ENCODE measurements around the gene ZNF583. TPM values are rescaled to one million over a fixed set of nuclear protein-coding genes. Genes with fewer than 3 reads are reported as not detected.
A peak's percentile ranks its signal among the peaks of the same experiment; 100 is the strongest.

ZNF583 gene
- total and polyA plus RNA-seq, 2 of the 13 experiments (the other 11 are each of a cell fraction or from before 2014, with no cell fraction given), result 0.65 to 5.3 TPM

DNA sequence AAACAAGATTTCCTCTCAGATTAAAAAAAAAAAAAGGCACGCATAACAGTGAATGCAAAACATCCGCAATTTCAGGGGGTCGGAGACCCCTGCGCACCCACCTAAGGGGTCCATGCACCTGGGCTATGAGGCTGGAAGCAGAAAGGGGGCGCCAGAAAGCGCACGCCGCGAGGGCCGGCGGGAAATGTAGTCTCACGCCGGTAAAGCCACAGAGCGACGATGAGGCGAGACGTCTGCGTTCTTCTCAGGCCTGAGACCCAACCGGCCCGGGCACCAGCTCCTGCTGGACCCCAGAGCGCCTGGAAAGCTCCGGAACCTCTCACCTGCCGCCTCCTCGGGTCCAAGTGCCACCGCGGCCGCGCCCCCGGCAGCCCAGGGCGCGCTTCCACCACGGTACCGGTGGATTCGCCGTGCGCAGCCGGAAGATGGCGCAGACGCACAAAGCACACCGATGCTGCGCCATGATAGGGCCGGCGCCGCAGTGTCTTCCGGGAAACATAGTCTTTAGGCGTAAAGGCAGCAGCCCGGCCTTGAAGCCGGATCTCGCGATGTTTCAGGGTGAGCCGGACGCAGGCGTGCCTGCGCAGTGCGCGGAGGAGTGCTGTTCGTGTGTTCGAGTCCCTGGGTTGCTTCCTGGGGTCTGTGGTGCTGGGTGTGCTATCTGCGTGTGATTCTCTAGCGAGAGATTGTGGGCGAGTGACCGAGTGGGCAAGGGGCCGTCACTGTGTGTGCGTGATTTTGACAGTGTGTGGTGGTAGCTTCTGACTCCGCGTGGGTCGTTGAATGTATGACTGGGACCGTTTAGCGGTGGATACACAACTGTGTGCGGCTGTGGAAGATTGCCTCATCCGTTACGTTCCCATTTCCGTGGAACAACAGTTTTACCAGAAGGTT lies 10.8 kb upstream of the ZNF583 start, which contains the start of gene ZNF582 (continued):
- TF ChIP-seq CSRNP1 (CRISPR knock-in tag; IDR thresholded peaks at IDR 0.05) (no peak), ZNF235 (CRISPR knock-in tag; IDR thresholded peaks at IDR 0.05; ENCODE audit: borderline replicate concordance) (no peak), ZNF788 (CRISPR knock-in tag; IDR thresholded peaks at IDR 0.05; ENCODE audit: borderline replicate concordance) (peak; percentile 91), YY1 (IDR thresholded peaks at IDR 0.05; ENCODE audit: insufficient read depth, insufficient replicate concordance, low read depth, low read length) (peak; percentile 85), TAF1 (CRISPR knock-in tag; IDR thresholded peaks at IDR 0.05) (peak; percentile 32; the same call in 1 of the 2 replicates), AKNA (CRISPR knock-in tag; IDR thresholded peaks at IDR 0.05; ENCODE audit: borderline replicate concordance) (no peak), ZIK1 (CRISPR knock-in tag; IDR thresholded peaks at IDR 0.05; ENCODE audit: borderline replicate concordance, low read depth) (0 out of 2 replicates have a peak, but pooled peaks have one; percentile 54), ZNF766 (CRISPR knock-in tag; IDR thresholded peaks at IDR 0.05; ENCODE audit: borderline replicate concordance) (no peak), ZZZ3 (CRISPR knock-in tag; IDR thresholded peaks at IDR 0.05; ENCODE audit: borderline replicate concordance) (no peak), SETDB1 (CRISPR knock-in tag; IDR thresholded peaks at IDR 0.05; ENCODE audit: borderline replicate concordance) (no peak), ZNF816 (CRISPR knock-in tag; IDR thresholded peaks at IDR 0.05; ENCODE audit: borderline replicate concordance) (no peak), ZNF33A (CRISPR knock-in tag; IDR thresholded peaks at IDR 0.05; ENCODE audit: borderline replicate concordance) (no peak), ZNF782 (CRISPR knock-in tag; IDR thresholded peaks at IDR 0.05; ENCODE audit: borderline replicate concordance) (no peak), ELF3 (CRISPR knock-in tag; IDR thresholded peaks at IDR 0.05) (no peak), PITX1 (CRISPR knock-in tag; IDR thresholded peaks at IDR 0.05) (no peak), NCOA5 (CRISPR knock-in tag; IDR thresholded peaks at IDR 0.05) (no peak), KLF9 (CRISPR knock-in tag; IDR thresholded peaks at IDR 0.05; ENCODE audit: low read depth) (no peak), CBX5 (CRISPR knock-in tag; IDR thresholded peaks at IDR 0.05; ENCODE audit: borderline replicate concordance) (no peak), FOXM1 (CRISPR knock-in tag; IDR thresholded peaks at IDR 0.05) (no peak), NR2C2 (CRISPR knock-in tag; IDR thresholded peaks at IDR 0.05; ENCODE audit: borderline replicate concordance) (peak; percentile 51; the same call in 1 of the 2 replicates)
- TF ChIP-seq, protein P1, sequence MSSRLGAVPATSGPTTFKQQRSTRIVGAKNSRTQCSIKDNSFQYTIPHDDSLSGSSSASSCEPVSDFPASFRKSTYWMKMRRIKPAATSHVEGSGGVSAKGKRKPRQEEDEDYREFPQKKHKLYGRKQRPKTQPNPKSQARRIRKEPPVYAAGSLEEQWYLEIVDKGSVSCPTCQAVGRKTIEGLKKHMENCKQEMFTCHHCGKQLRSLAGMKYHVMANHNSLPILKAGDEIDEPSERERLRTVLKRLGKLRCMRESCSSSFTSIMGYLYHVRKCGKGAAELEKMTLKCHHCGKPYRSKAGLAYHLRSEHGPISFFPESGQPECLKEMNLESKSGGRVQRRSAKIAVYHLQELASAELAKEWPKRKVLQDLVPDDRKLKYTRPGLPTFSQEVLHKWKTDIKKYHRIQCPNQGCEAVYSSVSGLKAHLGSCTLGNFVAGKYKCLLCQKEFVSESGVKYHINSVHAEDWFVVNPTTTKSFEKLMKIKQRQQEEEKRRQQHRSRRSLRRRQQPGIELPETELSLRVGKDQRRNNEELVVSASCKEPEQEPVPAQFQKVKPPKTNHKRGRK (CRISPR knock-in tag; IDR thresholded peaks at IDR 0.05), result no peak

Measured in HepG2 (cell line).